HepG2 (cell line): Measurements from ENCODE around the gene WNK1. TPM values are rescaled to one million over a fixed set of nuclear protein-coding genes. Genes with fewer than 3 reads are reported as not detected.
A peak's percentile ranks its signal among the peaks of the same experiment; 100 is the strongest.

ENCODE experiments used
- ATAC-seq: fragments of 200-7000 bp; cut with Tn5 transposase; 3 replicates; pipeline ENCODE4 v1.9.1; 2020; ENCODE audit warnings: mild to moderate bottlenecking, moderate library complexity
- BruUV-seq: library from RNA; stranded (reverse); fragments of 400-500 nt; replicated peaks from 2 replicates; lab custom pipeline; 2021; lab: Mats Ljungman, UMichigan
- CTCF ChIA-PET: fragments of 300-600 bp; formaldehyde crosslinking; extraction: SDS; loops from one replicate; lab custom pipeline; 2021; ENCODE audit warnings: low total read pairs, inconsistent platforms, low intra/inter-chr PET ratio; lab: Yijun Ruan, JAX
- POLR2A ChIA-PET: fragments of 350-600 bp; sonication (Branson Sonifier 250); formaldehyde crosslinking; loops from one replicate; lab custom pipeline; 2020; ENCODE audit warnings: antibody characterized with exemption, inconsistent platforms; lab: Yijun Ruan, JAX
- DNase-seq: peaks from one replicate; pipeline ENCODE4 v3.0.0-alpha.2; 2015; ENCODE audit warnings: low spot score
- FAIRE-seq: peaks from 3 replicates; lab custom pipeline; 2011; peaks lifted over from hg19 to GRCh38; lab: Jason Lieb, UNC
- H2AFZ ChIP-seq: one replicate; pipeline ENCODE4 v1.6.1; 2011; ENCODE audit warnings: low read length, inconsistent platforms
- H3K27ac ChIP-seq: fragments of 300-600 bp; 3 replicates; pipeline ENCODE4 v1.8.0; 2011; ENCODE audit warnings: mixed run types, mild to moderate bottlenecking, mixed read lengths, low read length, inconsistent platforms; ENCODE audit not compliant: insufficient read depth; ENCODE audit errors: extremely low read length
- H3K27me3 ChIP-seq, 2 experiments: fragments of 200-600 bp in 1 of 2; 2 replicates in 1 of 2; 3 replicates in 1 of 2; pipeline versions ENCODE4 v1.6.0 to v1.8.0; 2011; ENCODE audit warnings: low read length in 2 of 2, mild to moderate bottlenecking in 2 of 2, moderate library complexity in 2 of 2, inconsistent platforms in 1 of 2; ENCODE audit not compliant: insufficient read depth in 2 of 2, control insufficient read depth in 1 of 2
- H3K36me3 ChIP-seq, 2 experiments: fragments of 200-600 bp in 1 of 2; replicated peaks in 1 of 2; 2 replicates in 1 of 2; 3 replicates in 1 of 2; pipeline versions ENCODE4 v1.5.1 to v1.8.0; 2011; ENCODE audit warnings: low read length in 2 of 2, inconsistent platforms in 1 of 2; ENCODE audit not compliant: insufficient read depth in 2 of 2, control insufficient read depth in 1 of 2
- H3K4me1 ChIP-seq: 2 replicates; pipeline ENCODE4 v1.5.1; 2012; ENCODE audit warnings: low read length, inconsistent platforms; ENCODE audit not compliant: insufficient read depth
- H3K4me2 ChIP-seq: 2 replicates; pipeline ENCODE4 v1.6.0; 2011; ENCODE audit warnings: low read depth, low read length, inconsistent platforms
- H3K4me3 ChIP-seq, 3 experiments: fragments of 200-600 bp in 1 of 3; sonication (generic), shearing (Covaris generic) in 1 of 3; replicated peaks in 1 of 3; 2 replicates each; pipeline ENCODE4 v1.5.1; 2011 to 2016; ENCODE audit warnings: low read length in 3 of 3, inconsistent platforms in 2 of 3, low read depth in 2 of 3, mild to moderate bottlenecking in 2 of 3, control low read depth in 1 of 3, mixed read lengths in 1 of 3; ENCODE audit not compliant: insufficient read depth in 1 of 3
- H3K79me2 ChIP-seq: one replicate; pipeline ENCODE4 v1.6.1; 2011; ENCODE audit warnings: low read length, inconsistent platforms; ENCODE audit not compliant: insufficient read depth
- H3K9ac ChIP-seq: 2 replicates; pipeline ENCODE4 v1.6.0; 2011; ENCODE audit warnings: mild to moderate bottlenecking, low read depth, low read length, inconsistent platforms; ENCODE audit not compliant: insufficient read depth
- H3K9me3 ChIP-seq: 2 replicates; pipeline ENCODE4 v1.5.1; 2012; ENCODE audit warnings: mild to moderate bottlenecking, low read length
- H4K20me1 ChIP-seq: 2 replicates; pipeline ENCODE4 v1.6.0; 2011; ENCODE audit warnings: inconsistent platforms, mild to moderate bottlenecking, low read length, moderate library complexity; ENCODE audit not compliant: insufficient read depth
- CAMTA2 ChIP-seq: sonication (generic); formaldehyde crosslinking; IDR thresholded peaks from 2 replicates; pipeline ENCODE4 v1.4.0; 2020; ENCODE audit warnings: mild to moderate bottlenecking, missing genetic modification reagents, borderline replicate concordance
- FOXP1 ChIP-seq, 2 experiments: fragments of 450-650 bp in 1 of 2; IDR thresholded peaks; 2 replicates each; pipeline ENCODE4 v1.6.1; 2017 to 2018; ENCODE audit warnings: antibody characterized with exemption in 1 of 2
- GABPB1 ChIP-seq: IDR thresholded peaks from 2 replicates; pipeline ENCODE4 v1.6.1; 2016; ENCODE audit warnings: mild to moderate bottlenecking, missing genetic modification reagents, moderate library complexity, missing compliant biosample characterization
- IKZF1 ChIP-seq: fragments of 450-650 bp; IDR thresholded peaks from 2 replicates; pipeline ENCODE4 v1.7.1; 2016
- KDM5A ChIP-seq: fragments of 200-600 bp; sonication (generic); IDR thresholded peaks from 2 replicates; pipeline ENCODE4 v1.7.0; 2018; ENCODE audit warnings: antibody characterized with exemption, mild to moderate bottlenecking, low read length, borderline replicate concordance
- LCORL ChIP-seq, 2 experiments: fragments of 450-650 bp in 1 of 2; sonication (generic) in 1 of 2; formaldehyde crosslinking in 1 of 2; IDR thresholded peaks; 2 replicates each; pipeline versions ENCODE4 v1.5.0 to v1.6.1; 2017 to 2020; ENCODE audit warnings: antibody characterized with exemption in 1 of 2, missing genetic modification reagents in 1 of 2
- MED8 ChIP-seq: sonication (generic); formaldehyde crosslinking; IDR thresholded peaks from 2 replicates; pipeline ENCODE4 v1.8.1; 2023; ENCODE audit warnings: mild to moderate bottlenecking, missing genetic modification reagents; ENCODE audit not compliant: insufficient replicate concordance
- MXD4 ChIP-seq: IDR thresholded peaks from 2 replicates; pipeline ENCODE4 v1.6.1; 2016; ENCODE audit warnings: mild to moderate bottlenecking, missing biosample characterization, missing genetic modification reagents
- PHF20 ChIP-seq: sonication (generic); formaldehyde crosslinking; IDR thresholded peaks from 2 replicates; pipeline ENCODE4 v1.5.0; 2020; ENCODE audit warnings: mild to moderate bottlenecking, missing genetic modification reagents
- TCF12 ChIP-seq, 2 experiments: fragments of 450-650 bp in 1 of 2; sonication (generic) in 1 of 2; formaldehyde crosslinking in 1 of 2; IDR thresholded peaks; 2 replicates each; pipeline versions ENCODE4 v1.6.1 to v1.8.0; 2017 to 2022; ENCODE audit warnings: antibody characterized with exemption in 1 of 2, mild to moderate bottlenecking in 1 of 2, missing genetic modification reagents in 1 of 2, moderate library complexity in 1 of 2
- TRIM24 ChIP-seq: sonication (generic); formaldehyde crosslinking; IDR thresholded peaks from 2 replicates; pipeline ENCODE4 v1.8.0; 2022; ENCODE audit warnings: mild to moderate bottlenecking, missing genetic modification reagents
- YEATS2 ChIP-seq: sonication (generic); formaldehyde crosslinking; IDR thresholded peaks from 2 replicates; pipeline ENCODE4 v1.4.0; 2020; ENCODE audit warnings: missing genetic modification reagents, borderline replicate concordance
- ZNF124 ChIP-seq: sonication (generic); formaldehyde crosslinking; IDR thresholded peaks from 2 replicates; pipeline ENCODE4 v1.4.0; 2020; ENCODE audit warnings: missing genetic modification reagents
- ZNF17 ChIP-seq: sonication (generic); formaldehyde crosslinking; IDR thresholded peaks from 2 replicates; pipeline ENCODE4 v1.5.0; 2020; ENCODE audit warnings: mild to moderate bottlenecking, missing genetic modification reagents
- ZNF496 ChIP-seq: sonication (generic); formaldehyde crosslinking; IDR thresholded peaks from 2 replicates; pipeline ENCODE4 v1.8.1; 2023; ENCODE audit warnings: mild to moderate bottlenecking, moderate library complexity, missing genetic modification reagents; ENCODE audit not compliant: insufficient replicate concordance
- ZNF703 ChIP-seq: sonication (generic); formaldehyde crosslinking; IDR thresholded peaks from 2 replicates; pipeline ENCODE4 v1.5.1; 2020; ENCODE audit warnings: missing genetic modification reagents, mild to moderate bottlenecking, moderate library complexity, borderline replicate concordance
- WGBS: methylation state at CpG from one replicate; pipeline ENCODE4 v1.1.6; 2017; ENCODE audit warnings: low lambda C conversion rate; 5-methylcytosine and 5-hydroxymethylcytosine counted together
- in situ Hi-C: cut with HindIII; loops from 2 replicates; pipeline ENCODE4 v1.10.0; 2017; ENCODE audit warnings: low pct_unique_long_range_greater_than_20kb; ENCODE audit not compliant: extremely low pct_ligation_motif_present
- intact Hi-C: fragments of 100-400 bp; cut with micrococcal nuclease; formaldehyde crosslinking; loops from one replicate; pipeline ENCODE4 v1.10.0; 2022; ENCODE audit not compliant: unreplicated experiment
- polyA plus RNA-seq, 8 experiments: library from polyadenylated mRNA; depleted of rRNA in 3 of 8; stranded (reverse) in 7 of 8; unstranded in 1 of 8; fragments of >200 nt; fragmentation: Illumina TruSeq in 4 of 8; extraction: Trizol in 4 of 8; gene quantifications; 2 replicates each; pipeline versions ENCODE4 v1.2.1 to v1.2.3, GENCODE V29; 2011 to 2016; ENCODE audit warnings: low read depth in 4 of 8, missing spikeins in 1 of 8, mixed read lengths in 1 of 8; ENCODE audit not compliant: insufficient read depth in 1 of 8
- total RNA-seq, 5 experiments: library from RNA; depleted of rRNA; stranded (reverse); fragments of >200 nt; fragmentation: Illumina TruSeq; extraction: Trizol; gene quantifications; 2 replicates each; pipeline ENCODE4 v1.2.3, GENCODE V29; 2016; ENCODE audit warnings: low read depth in 1 of 5
- TF ChIP-seq, protein P1 (sequence below): sonication (generic); formaldehyde crosslinking; IDR thresholded peaks from 2 replicates; pipeline ENCODE4 v1.9.0; 2021; ENCODE audit warnings: missing genetic modification reagents, mild to moderate bottlenecking, borderline replicate concordance
- TF ChIP-seq, protein P2 (sequence below): IDR thresholded peaks from 2 replicates; pipeline ENCODE4 v1.6.1; 2016; ENCODE audit warnings: missing compliant biosample characterization, missing genetic modification reagents, borderline replicate concordance
- TF ChIP-seq, protein P3 (sequence below): sonication (generic); formaldehyde crosslinking; IDR thresholded peaks from 2 replicates; pipeline ENCODE4 v1.8.1; 2023; ENCODE audit warnings: mild to moderate bottlenecking, missing genetic modification reagents, borderline replicate concordance
- TF ChIP-seq, protein P4 (sequence below): sonication (generic); formaldehyde crosslinking; IDR thresholded peaks from 2 replicates; pipeline ENCODE4 v1.9.0; 2021; ENCODE audit warnings: missing genetic modification reagents, borderline replicate concordance

The WNK1 gene
- total and polyA plus RNA-seq, 2 of the 13 experiments (the other 11 are each of a cell fraction or from before 2014, with no cell fraction given), result 31.1 to 54.8 TPM

DNA sequence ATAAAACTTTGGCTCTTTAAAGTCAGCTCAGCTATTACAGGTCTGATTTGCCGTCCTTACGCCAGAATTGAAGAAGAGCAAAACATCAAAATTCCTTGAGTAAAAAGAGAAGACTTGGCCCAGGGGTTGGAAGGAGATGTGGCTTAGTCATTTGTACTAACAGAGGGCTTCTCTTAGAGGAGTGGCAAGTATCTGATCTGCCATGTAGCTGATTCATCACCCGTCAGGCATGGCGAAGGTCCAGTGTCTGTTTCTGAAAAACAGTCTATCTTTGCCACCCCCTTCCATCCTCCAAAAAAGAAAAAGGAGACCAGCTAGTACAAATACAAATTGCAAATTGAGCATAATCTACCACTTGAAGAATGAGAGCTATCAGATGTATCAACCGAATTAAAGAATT is 105.2 kb downstream of the WNK1 start (continued):
- TF ChIP-seq KDM5A, result no peak
- TF ChIP-seq, protein P1, sequence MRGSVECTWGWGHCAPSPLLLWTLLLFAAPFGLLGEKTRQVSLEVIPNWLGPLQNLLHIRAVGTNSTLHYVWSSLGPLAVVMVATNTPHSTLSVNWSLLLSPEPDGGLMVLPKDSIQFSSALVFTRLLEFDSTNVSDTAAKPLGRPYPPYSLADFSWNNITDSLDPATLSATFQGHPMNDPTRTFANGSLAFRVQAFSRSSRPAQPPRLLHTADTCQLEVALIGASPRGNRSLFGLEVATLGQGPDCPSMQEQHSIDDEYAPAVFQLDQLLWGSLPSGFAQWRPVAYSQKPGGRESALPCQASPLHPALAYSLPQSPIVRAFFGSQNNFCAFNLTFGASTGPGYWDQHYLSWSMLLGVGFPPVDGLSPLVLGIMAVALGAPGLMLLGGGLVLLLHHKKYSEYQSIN, result no peak
- no peak for TF ChIP-seq MXD4 (CRISPR knock-in tag)
- TF ChIP-seq FOXP1 (IDR thresholded peaks at IDR 0.05), result no peak
- no peak for TF ChIP-seq FOXP1 (CRISPR knock-in tag; IDR thresholded peaks at IDR 0.05)
- TF ChIP-seq IKZF1, result no peak
- no peak for TF ChIP-seq ZNF124

DNA sequence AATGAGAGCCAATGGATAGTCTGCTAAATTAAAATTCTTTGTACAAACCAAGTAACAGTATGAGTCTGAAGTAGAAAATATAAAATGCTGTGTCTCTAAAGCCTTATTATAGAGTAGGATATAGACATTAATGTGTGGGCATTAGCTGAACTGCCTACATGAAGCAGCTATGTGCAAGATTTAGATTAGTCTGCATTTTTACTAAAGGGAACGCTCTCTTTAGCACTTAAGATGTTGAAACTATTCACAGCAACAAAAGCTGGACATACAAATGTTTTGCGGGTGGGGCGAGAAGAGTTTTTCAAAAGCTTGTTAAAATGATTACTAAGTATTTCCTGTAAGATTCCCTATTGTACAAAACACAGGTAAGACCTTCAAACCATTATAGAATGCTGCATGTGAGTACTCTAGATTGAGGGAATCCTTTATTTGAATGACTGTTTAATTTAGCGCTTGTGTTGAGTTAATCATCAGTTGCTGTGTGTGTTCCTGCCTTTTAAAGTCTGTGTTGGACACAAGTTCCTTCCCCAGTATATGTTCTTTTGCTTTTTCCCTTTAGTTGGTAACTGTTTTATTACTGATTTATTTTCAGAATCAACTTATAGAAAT is 110.0 kb downstream of the WNK1 start:
- Histone ChIP-seq H3K79me2 (no peaks in the 10 kb centered on the region), H3K27ac (no peak overlapping the region), H3K4me1 (no peaks in the 10 kb centered on the region), H3K9me3 (no peaks in the 10 kb centered on the region), H2AFZ (no peak overlapping the region), H3K4me2 (no peak overlapping the region), H3K4me3 (no peak overlapping the region), H3K27me3 (no peaks in the 10 kb centered on the region), H3K36me3 (peaks cover 12 to 70% of the 10 kb centered on the region in 2 experiments), H3K9ac (no peak overlapping the region), H4K20me1 (no peaks in the 10 kb centered on the region)
- intact Hi-C loops, result no loop called here
- ATAC-seq (no peak), DNase-seq (no peak), FAIRE-seq (no peak)
- 99% methylated on average over 4 of the region's 4 CpGs for WGBS
- TSS peak; percentile 8 for BruUV-seq
- POLR2A ChIA-PET, result no interaction called here
- CTCF ChIA-PET, result no interaction called here
- in situ Hi-C loops, result no loop called here
- TF ChIP-seq TCF12 (IDR thresholded peaks at IDR 0.05) (no peak), TCF12 (CRISPR knock-in tag; IDR thresholded peaks at IDR 0.05) (no peak), LCORL (IDR thresholded peaks at IDR 0.05) (no peak), LCORL (CRISPR knock-in tag; IDR thresholded peaks at IDR 0.05) (no peak), ZNF703 (CRISPR knock-in tag) (no peak), ZNF17 (no peak), YEATS2 (CRISPR knock-in tag) (no peak), MED8 (no peak), TRIM24 (CRISPR knock-in tag) (no peak), CAMTA2 (CRISPR knock-in tag) (no peak), ZNF496 (no peak), GABPB1 (no peak), PHF20 (CRISPR knock-in tag) (no peak)
- TF ChIP-seq, protein P2, sequence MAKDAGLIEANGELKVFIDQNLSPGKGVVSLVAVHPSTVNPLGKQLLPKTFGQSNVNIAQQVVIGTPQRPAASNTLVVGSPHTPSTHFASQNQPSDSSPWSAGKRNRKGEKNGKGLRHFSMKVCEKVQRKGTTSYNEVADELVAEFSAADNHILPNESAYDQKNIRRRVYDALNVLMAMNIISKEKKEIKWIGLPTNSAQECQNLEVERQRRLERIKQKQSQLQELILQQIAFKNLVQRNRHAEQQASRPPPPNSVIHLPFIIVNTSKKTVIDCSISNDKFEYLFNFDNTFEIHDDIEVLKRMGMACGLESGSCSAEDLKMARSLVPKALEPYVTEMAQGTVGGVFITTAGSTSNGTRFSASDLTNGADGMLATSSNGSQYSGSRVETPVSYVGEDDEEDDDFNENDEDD (CRISPR knock-in tag), result no peak
- TF ChIP-seq, protein P3, sequence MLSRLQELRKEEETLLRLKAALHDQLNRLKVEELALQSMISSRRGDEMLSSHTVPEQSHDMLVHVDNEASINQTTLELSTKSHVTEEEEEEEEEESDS (CRISPR knock-in tag), result no peak
- TF ChIP-seq, protein P4, sequence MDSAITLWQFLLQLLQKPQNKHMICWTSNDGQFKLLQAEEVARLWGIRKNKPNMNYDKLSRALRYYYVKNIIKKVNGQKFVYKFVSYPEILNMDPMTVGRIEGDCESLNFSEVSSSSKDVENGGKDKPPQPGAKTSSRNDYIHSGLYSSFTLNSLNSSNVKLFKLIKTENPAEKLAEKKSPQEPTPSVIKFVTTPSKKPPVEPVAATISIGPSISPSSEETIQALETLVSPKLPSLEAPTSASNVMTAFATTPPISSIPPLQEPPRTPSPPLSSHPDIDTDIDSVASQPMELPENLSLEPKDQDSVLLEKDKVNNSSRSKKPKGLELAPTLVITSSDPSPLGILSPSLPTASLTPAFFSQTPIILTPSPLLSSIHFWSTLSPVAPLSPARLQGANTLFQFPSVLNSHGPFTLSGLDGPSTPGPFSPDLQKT, result no peak
